CD14-positive monocyte (primary cell): ENCODE results near the gene KRTAP12-2. TPM values are rescaled to one million over a fixed set of nuclear protein-coding genes. Genes with fewer than 3 reads are reported as not detected.

Source experiments
- DNase-seq, 3 donors: peaks; one replicate each; pipeline ENCODE4 v3.0.0-alpha.2; 2011 to 2022
- H2AFZ ChIP-seq: 2 replicates; pipeline ENCODE4 v1.6.0; 2012; ENCODE audit warnings: mild to moderate bottlenecking, low read depth, low read length, inconsistent platforms; ENCODE audit not compliant: insufficient read depth, poor library complexity, severe bottlenecking
- H3K27ac ChIP-seq, 2 donors: 1 replicate in 1 of 2; 2 replicates in 1 of 2; pipeline ENCODE4 v1.5.1; 2012 to 2013; ENCODE audit warnings: low read length in 2 of 2, control low read depth in 1 of 2, inconsistent platforms in 1 of 2, low read depth in 1 of 2, mild to moderate bottlenecking in 1 of 2
- H3K27me3 ChIP-seq, 2 donors: one replicate each; pipeline versions ENCODE4 v1.6.0 to v1.6.1; 2011 to 2013; ENCODE audit warnings: low read length in 2 of 2; ENCODE audit not compliant: control insufficient read depth in 2 of 2, insufficient read depth in 2 of 2
- H3K36me3 ChIP-seq, 2 donors: replicated peaks in 1 of 2; 1 replicate in 1 of 2; 2 replicates in 1 of 2; pipeline versions ENCODE4 v1.5.1 to v1.6.1; 2012 to 2013; ENCODE audit warnings: low read length in 2 of 2, control low read depth in 1 of 2, inconsistent platforms in 1 of 2, mild to moderate bottlenecking in 1 of 2; ENCODE audit not compliant: insufficient read depth in 2 of 2, control insufficient read depth in 1 of 2
- H3K4me1 ChIP-seq, 2 donors: 1 replicate in 1 of 2; 2 replicates in 1 of 2; pipeline versions ENCODE4 v1.5.1 to v1.6.1; 2012 to 2013; ENCODE audit warnings: low read length in 2 of 2, control low read depth in 1 of 2, inconsistent platforms in 1 of 2, mild to moderate bottlenecking in 1 of 2, moderate library complexity in 1 of 2; ENCODE audit not compliant: insufficient read depth in 2 of 2, control insufficient read depth in 1 of 2
- H3K4me2 ChIP-seq: replicated peaks from 2 replicates; pipeline ENCODE3; 2012; ENCODE audit warnings: low read length, moderate library complexity, mild to moderate bottlenecking; ENCODE audit not compliant: poor library complexity, severe bottlenecking; ENCODE audit errors: extremely low read depth
- H3K4me3 ChIP-seq, 3 experiments: fragments of 200-600 bp in 1 of 3; sonication (generic) in 1 of 3; replicated peaks in 1 of 3; 1 replicate in 2 of 3; 2 replicates in 1 of 3; pipeline ENCODE4 v1.5.1; 2011 to 2013; ENCODE audit warnings: low read length in 3 of 3, mild to moderate bottlenecking in 3 of 3, control low read depth in 2 of 3, low read depth in 2 of 3, inconsistent platforms in 1 of 3, moderate library complexity in 1 of 3
- H3K79me2 ChIP-seq: 2 replicates; pipeline ENCODE4 v1.6.0; 2012; ENCODE audit warnings: mild to moderate bottlenecking, control low read depth, inconsistent platforms, low read length, moderate library complexity; ENCODE audit not compliant: insufficient read depth
- H3K9ac ChIP-seq: 2 replicates; pipeline ENCODE4 v1.6.0; 2017; ENCODE audit warnings: low read length, mild to moderate bottlenecking; ENCODE audit not compliant: insufficient read depth, poor library complexity, severe bottlenecking
- H3K9me3 ChIP-seq, 2 donors: replicated peaks in 1 of 2; 1 replicate in 1 of 2; 2 replicates in 1 of 2; pipeline versions ENCODE4 v1.5.1 to v1.6.1; 2012 to 2013; ENCODE audit warnings: low read length in 2 of 2, control low read depth in 1 of 2; ENCODE audit not compliant: control insufficient read depth in 1 of 2, insufficient read depth in 1 of 2
- H4K20me1 ChIP-seq: 2 replicates; pipeline ENCODE4 v1.6.0; 2012; ENCODE audit warnings: mild to moderate bottlenecking, low read length, control low read depth, moderate library complexity; ENCODE audit not compliant: insufficient read depth
- H3K27ac Mint-ChIP-seq, 7 donors: one replicate each; pipeline ENCODE4 v1.8.0; 2020; ENCODE audit warnings: mild to moderate bottlenecking in 7 of 7, mixed read lengths in 7 of 7, moderate library complexity in 6 of 7, inconsistent platforms in 2 of 7
- H3K27me3 Mint-ChIP-seq, 3 donors: one replicate each; pipeline ENCODE4 v1.8.0; 2021 to 2022; ENCODE audit warnings: low read depth in 3 of 3, mild to moderate bottlenecking in 3 of 3, mixed read lengths in 3 of 3, moderate library complexity in 3 of 3, inconsistent platforms in 1 of 3
- H3K36me3 Mint-ChIP-seq, 2 donors: one replicate each; pipeline ENCODE4 v1.8.0; 2020; ENCODE audit warnings: mixed read lengths in 2 of 2, inconsistent platforms in 1 of 2, mild to moderate bottlenecking in 1 of 2
- H3K4me1 Mint-ChIP-seq: one replicate; pipeline ENCODE4 v1.8.0; 2020; ENCODE audit warnings: mild to moderate bottlenecking, mixed read lengths
- H3K4me3 Mint-ChIP-seq, 2 donors: one replicate each; pipeline ENCODE4 v1.8.0; 2020; ENCODE audit warnings: mild to moderate bottlenecking in 2 of 2, mixed read lengths in 2 of 2, moderate library complexity in 1 of 2
- H3K9me3 Mint-ChIP-seq, 7 donors: one replicate each; pipeline ENCODE4 v1.8.0; 2020 to 2022; ENCODE audit warnings: mixed read lengths in 7 of 7, mild to moderate bottlenecking in 6 of 7, moderate library complexity in 6 of 7, inconsistent platforms in 2 of 7
- WGBS: methylation state at CpG from one replicate; pipeline ENCODE4 v1.1.5; 2013; ENCODE audit warnings: missing lambda C conversion rate; ENCODE audit not compliant: insufficient coverage; 5-methylcytosine and 5-hydroxymethylcytosine counted together
- intact Hi-C, 2 donors: fragments of 100-400 bp; cut with micrococcal nuclease; formaldehyde crosslinking; loops; one replicate each; pipeline versions ENCODE4 v1.15.0 to v1.15.1; 2023
- polyA plus RNA-seq, 3 donors: library from polyadenylated mRNA; depleted of rRNA in 1 of 3; unstranded in 2 of 3; stranded (reverse) in 1 of 3; fragments of 300-500 nt in 2 of 3; fragments of >200 nt in 1 of 3; fragmentation: Illumina TruSeq in 2 of 3; gene quantifications; 1 replicate in 2 of 3; 2 replicates in 1 of 3; pipeline ENCODE4 v1.2.3, GENCODE V29; 2012 to 2021
- TF ChIP-seq, protein P1 (sequence below): fragments of 200-600 bp; IDR thresholded peaks from one replicate; pipeline ENCODE4 v1.8.0; 2022; ENCODE audit warnings: antibody characterized with exemption, mild to moderate bottlenecking

Gene KRTAP12-2
- polyA plus RNA-seq, 3 donors: not detected

DNA sequence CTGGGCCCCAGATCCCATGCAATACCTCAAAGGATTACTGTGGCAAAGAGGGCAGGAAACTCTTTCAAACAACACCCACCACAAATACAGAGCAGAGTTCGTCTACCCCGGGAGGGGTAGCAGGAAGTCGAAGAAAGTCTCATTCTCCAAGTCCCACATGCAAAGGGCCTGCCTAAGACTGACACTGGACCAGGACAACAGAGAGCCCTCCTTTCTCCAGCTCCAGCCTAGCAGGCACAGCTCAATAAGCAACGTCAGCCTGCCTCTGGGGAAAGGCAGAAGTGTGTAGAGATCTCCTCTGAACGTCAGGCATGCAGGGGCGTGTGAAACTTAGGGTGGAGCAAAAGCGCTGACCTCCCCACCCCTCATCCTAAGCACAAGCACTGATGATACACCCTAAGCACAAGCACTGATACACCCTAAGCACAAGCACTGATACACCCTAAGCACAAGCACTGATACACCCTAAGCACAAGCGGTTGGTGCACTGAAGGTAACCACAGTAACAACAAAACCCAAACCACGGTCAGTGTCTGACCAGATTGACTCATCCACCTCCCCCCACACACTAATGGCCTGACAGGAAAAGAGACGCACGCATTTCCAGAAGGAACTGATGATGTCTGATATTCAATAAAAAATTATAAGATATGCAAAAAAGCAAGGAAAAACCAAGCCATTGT lies 7.7 kb downstream of the KRTAP12-2 start:
- H3K9ac ChIP-seq: no peak overlapping the region
- no peak overlapping the region for H2AFZ ChIP-seq
- H3K4me2 ChIP-seq: no peak overlapping the region
- peaks cover 25 to 55% (median 41%) of the 10 kb centered on the region in 7 donors for H3K9me3 Mint-ChIP-seq
- H3K36me3 Mint-ChIP-seq: no peaks in the 10 kb centered on the region
- H3K4me1 Mint-ChIP-seq: no peaks in the 10 kb centered on the region
- H4K20me1 ChIP-seq: no peaks in the 10 kb centered on the region
- H3K9me3 ChIP-seq: peaks cover 16 to 46% of the 10 kb centered on the region in 2 donors
- H3K27me3 Mint-ChIP-seq: peaks cover 8 to 11% (median 10%) of the 10 kb centered on the region in 3 donors
- H3K27me3 ChIP-seq: no peaks in the 10 kb centered on the region
- DNase-seq: no peak
- no peaks in the 10 kb centered on the region for H3K79me2 ChIP-seq
- TF ChIP-seq, protein P1, sequence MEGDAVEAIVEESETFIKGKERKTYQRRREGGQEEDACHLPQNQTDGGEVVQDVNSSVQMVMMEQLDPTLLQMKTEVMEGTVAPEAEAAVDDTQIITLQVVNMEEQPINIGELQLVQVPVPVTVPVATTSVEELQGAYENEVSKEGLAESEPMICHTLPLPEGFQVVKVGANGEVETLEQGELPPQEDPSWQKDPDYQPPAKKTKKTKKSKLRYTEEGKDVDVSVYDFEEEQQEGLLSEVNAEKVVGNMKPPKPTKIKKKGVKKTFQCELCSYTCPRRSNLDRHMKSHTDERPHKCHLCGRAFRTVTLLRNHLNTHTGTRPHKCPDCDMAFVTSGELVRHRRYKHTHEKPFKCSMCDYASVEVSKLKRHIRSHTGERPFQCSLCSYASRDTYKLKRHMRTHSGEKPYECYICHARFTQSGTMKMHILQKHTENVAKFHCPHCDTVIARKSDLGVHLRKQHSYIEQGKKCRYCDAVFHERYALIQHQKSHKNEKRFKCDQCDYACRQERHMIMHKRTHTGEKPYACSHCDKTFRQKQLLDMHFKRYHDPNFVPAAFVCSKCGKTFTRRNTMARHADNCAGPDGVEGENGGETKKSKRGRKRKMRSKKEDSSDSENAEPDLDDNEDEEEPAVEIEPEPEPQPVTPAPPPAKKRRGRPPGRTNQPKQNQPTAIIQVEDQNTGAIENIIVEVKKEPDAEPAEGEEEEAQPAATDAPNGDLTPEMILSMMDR: no peak
- intact Hi-C loops: no loop called here
- WGBS: 35% methylated on average over 3 of the region's 11 CpGs
- H3K4me3 ChIP-seq: no peak overlapping the region
- no peak overlapping the region for H3K4me3 Mint-ChIP-seq
- H3K4me1 ChIP-seq: no peaks in the 10 kb centered on the region
- no peak overlapping the region for H3K27ac ChIP-seq
- no peaks in the 10 kb centered on the region for H3K36me3 ChIP-seq
- H3K27ac Mint-ChIP-seq: peak overlapping the region in 2 of 7 donors; percentile 14 to 36

DNA sequence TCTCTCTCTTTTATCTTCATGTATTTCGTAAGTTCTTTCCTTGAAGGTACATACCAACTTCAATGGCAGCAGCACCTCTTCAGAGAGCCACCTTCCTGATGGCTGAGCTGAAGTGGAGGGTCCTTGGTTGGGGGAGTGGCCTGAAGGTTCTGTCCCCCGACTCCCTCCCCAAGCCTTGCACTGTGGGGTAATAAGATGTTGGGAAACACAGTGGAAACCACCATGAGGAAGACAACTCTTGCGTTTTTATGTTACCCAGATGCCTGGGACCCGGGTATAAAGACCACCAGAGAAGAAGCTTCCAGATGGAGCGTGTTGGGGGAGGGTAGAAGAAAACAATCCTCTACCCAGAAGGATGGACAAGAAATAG lies 8.2 kb downstream of the KRTAP12-2 start:
- DNase-seq: no peak
- no peak overlapping the region for H3K4me3 ChIP-seq

More for the DNA sequence above, 8.2 kb downstream of the KRTAP12-2 start:
- H3K27me3 Mint-ChIP-seq: peaks cover 8 to 14% (median 10%) of the 10 kb centered on the region in 3 donors
- H3K36me3 ChIP-seq: no peaks in the 10 kb centered on the region
- H3K79me2 ChIP-seq: no peaks in the 10 kb centered on the region
- H2AFZ ChIP-seq: no peak overlapping the region
- H3K4me3 Mint-ChIP-seq: no peak overlapping the region
- no peaks in the 10 kb centered on the region for H3K4me1 Mint-ChIP-seq
- H3K27me3 ChIP-seq: no peaks in the 10 kb centered on the region
- no peaks in the 10 kb centered on the region for H3K36me3 Mint-ChIP-seq
- H3K9me3 ChIP-seq: peaks cover 16 to 51% of the 10 kb centered on the region in 2 donors
- intact Hi-C loops: no loop called here
- no peak overlapping the region for H3K27ac Mint-ChIP-seq
- peaks cover 27 to 58% (median 42%) of the 10 kb centered on the region in 7 donors for H3K9me3 Mint-ChIP-seq
- H3K4me1 ChIP-seq: no peaks in the 10 kb centered on the region
- no peak overlapping the region for H3K4me2 ChIP-seq
- H3K27ac ChIP-seq: no peak overlapping the region
- H3K9ac ChIP-seq: no peak overlapping the region
- WGBS: no CpG with 5 or more reads among the region's 5 CpGs
- TF ChIP-seq, protein P1: no peak
- no peaks in the 10 kb centered on the region for H4K20me1 ChIP-seq
